HG03378 (cell line): ENCODE data around the gene ZNF839.

Experiments used
- ATAC-seq: cut with Tn5 transposase; IDR thresholded peaks from one replicate; pipeline ENCODE4 v1.9.1; 2021; ENCODE audit warnings: mild to moderate bottlenecking, moderate library complexity; ENCODE audit not compliant: unreplicated experiment

ZNF839 gene

GRCh38 chr14:102371361-102371760 is 51.8 kb downstream of the ZNF839 start:
- ATAC-seq = no peak

- no peak for ATAC-seq
Measured at GRCh38 chr14:102373110-102373509, 53.6 kb downstream of the ZNF839 start.

- no peak for ATAC-seq
Measured at GRCh38 chr14:102374264-102374663, 54.7 kb downstream of the ZNF839 start.

GRCh38 chr14:102375119-102375518 is 55.6 kb downstream of the ZNF839 start:
- no peak for ATAC-seq

GRCh38 chr14:102377696-102378095 is 58.1 kb downstream of the ZNF839 start:
- ATAC-seq = no peak

GRCh38 chr14:102378830-102379229 is 59.3 kb downstream of the ZNF839 start:
- ATAC-seq = no peak

GRCh38 chr14:102387086-102387485 is 67.5 kb downstream of the ZNF839 start:
- no peak for ATAC-seq

GRCh38 chr14:102389246-102389645 is 69.7 kb downstream of the ZNF839 start:
- no peak for ATAC-seq

- no peak for ATAC-seq
Measured at GRCh38 chr14:102390064-102390855, 70.7 kb downstream of the ZNF839 start.
